Dermis microvascular lymphatic vessel endothelial cell (primary cell): ENCODE results near the gene SMIM43. TPM values are rescaled to one million over a fixed set of nuclear protein-coding genes. Genes with fewer than 3 reads are reported as not detected.
"Not testable (repeated sequence)": the region's sequence is repeated elsewhere in the genome, so short reads cannot be mapped to it uniquely, and the experiment has no call there.

Experiments used
- DNase-seq, 2 donors: peaks; one replicate each; pipeline versions ENCODE4 v3.0.0 to v3.0.0-alpha.2; 2010; ENCODE audit warnings: low read depth in 2 of 2
- total RNA-seq: library from RNA; depleted of rRNA; stranded (reverse); fragments of >200 nt; gene quantifications from 2 replicates; pipeline ENCODE4 v1.2.1, GENCODE V29; 2014

SMIM43 gene
- total RNA-seq, 1 donor from 2014 or later, result 0.13 TPM

GRCh38 chr4:121736735-121737351 lies 28.1 kb downstream of the SMIM43 start:
- peak; percentile 58 to 67 for DNase-seq

GRCh38 chr4:121734571-121734970 lies 30.4 kb downstream of the SMIM43 start:
- DNase-seq, result no peak

DNA sequence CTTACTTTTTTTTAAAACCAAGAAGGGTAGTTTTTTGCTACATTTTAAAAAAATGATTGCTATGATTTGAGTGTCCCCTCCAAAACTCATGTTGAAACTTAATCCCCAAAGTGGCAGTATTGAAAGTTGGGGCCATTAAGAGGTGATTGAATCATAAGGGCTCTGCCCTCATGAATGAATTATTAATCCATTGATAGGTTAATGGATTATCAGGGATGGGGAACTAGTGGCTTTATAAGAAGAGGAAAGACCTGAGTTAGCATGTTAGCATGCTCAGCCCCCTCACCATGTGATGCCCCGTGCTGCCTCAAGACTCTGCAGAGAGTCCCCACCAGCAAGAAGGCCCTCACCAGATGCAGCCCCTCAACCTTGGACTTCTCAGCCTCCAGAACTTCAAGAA lies 31.0 kb downstream of the SMIM43 start:
- DNase-seq, result no peak

- DNase-seq, result not testable (repeated sequence)
These were observed 35.2 kb downstream of the SMIM43 start for GRCh38 chr4:121729753-121730152.

DNA sequence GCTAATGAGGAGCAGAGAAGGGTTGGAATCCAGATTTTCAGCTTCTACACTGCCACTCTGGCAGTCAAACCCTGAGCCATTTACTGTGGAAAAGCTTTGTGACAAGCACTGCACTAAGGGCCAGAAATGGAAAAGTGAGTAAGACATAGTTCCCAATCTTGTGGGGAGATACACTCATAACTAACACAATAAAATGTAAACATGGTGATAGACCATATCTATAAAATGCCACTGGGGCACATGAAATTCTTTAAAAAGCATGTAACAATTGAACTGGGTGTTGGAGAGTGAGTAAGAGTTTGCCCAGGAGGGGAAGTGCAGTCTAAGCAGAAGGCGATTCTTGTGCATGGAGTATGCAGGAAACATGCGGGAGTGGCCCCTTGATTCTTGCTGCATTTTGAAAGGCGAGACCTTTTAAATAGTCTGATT lies 36.2 kb downstream of the SMIM43 start:
- DNase-seq, result peak in 1 of 2 donors; percentile 21

DNA sequence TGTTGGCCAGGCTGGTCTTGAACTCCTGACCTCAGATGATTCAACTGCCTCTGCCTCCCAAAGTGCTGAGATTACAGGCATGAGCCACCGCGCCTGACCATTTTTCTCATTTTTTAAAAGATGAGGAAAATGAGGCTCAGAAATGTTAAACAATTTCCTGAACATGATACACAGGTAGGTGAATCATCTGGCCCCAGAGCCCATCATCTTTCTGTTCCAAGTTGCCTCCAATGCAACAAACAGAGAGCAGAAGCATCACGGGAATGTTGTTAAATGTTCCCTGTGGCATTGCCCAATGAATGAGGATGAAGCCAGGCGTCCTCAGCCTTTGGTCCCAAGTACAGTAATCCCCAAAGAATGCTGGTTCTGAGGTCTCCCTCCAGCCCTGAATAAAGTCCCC lies 36.9 kb downstream of the SMIM43 start:
- DNase-seq, result peak in 1 of 2 donors; percentile 24

GRCh38 chr4:121726642-121727268 lies 38.2 kb downstream of the SMIM43 start:
- DNase-seq, result peak; percentile 70 to 79

DNA sequence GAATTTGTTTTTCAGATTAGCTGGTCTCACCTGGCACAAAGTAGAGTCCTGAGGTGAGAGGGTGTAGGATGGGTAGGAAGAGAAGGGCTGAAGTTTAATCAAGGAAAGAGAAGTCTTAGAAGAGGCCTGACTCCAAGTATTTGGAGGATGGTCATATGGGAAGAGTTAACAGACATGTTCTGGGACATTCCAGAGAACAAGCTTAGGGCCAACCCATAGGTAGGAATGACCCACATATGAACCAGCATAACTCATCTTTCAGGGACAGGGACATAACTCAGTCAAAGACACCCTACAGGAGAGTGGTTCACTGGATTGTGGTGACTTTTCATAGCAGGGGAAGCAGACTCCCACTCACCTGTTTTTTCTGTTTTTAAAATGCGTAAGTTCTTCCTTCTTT lies 40.3 kb downstream of the SMIM43 start:
- DNase-seq, result no peak

DNA sequence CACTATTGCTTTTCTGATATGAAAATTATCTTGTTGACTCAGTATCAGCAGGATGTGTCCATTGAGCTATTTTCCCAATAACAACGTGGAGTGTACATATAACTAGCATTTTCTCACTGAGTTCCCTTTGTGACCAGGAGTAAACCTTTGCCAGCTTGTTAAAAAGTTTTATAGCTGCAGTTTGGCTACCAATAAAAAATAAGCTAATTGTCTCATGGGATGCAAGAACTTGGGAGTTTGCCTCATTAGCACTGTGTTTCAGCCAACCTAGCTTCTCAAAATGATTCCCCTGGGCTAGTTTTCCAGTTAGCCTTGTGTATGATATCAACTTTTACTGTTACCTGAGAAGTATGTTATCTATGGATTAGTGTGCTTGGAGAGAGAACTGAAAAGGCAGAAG lies 43.3 kb downstream of the SMIM43 start:
- DNase-seq, result no peak

- no peak for DNase-seq
These were observed 44.9 kb downstream of the SMIM43 start for GRCh38 chr4:121720109-121720508.

DNA sequence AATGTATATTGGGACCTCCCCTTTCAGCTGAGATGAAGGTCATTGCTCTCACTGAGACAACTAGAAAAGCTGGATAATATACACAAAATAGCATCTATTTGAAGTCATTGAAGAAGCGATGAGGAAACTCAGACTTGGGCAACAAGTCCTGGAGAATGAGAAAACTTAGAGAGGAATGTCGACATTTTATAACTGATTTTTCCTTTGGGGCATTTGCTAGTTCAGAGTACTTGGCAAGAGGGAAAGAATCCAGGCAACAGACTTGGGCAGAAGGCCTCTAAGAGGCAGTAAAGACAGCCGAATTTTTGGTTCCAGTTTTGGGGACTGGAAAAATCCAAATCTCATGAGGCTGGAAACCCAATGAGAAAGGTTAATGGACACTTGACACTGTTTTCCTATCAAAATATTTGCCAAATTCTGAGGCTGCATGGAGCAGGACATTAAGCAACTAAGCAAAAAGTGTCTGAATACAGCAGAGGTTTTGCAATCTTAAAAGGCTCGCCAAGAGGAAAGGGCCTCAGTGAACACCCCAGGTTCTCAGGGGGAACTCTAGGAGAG lies 47.2 kb downstream of the SMIM43 start:
- DNase-seq, result no peak

- peak; percentile 87 to 99 for DNase-seq
These were observed 50.4 kb downstream of the SMIM43 start for GRCh38 chr4:121714548-121714947.

GRCh38 chr4:121712783-121713182 lies 52.2 kb downstream of the SMIM43 start:
- DNase-seq, result no peak

DNA sequence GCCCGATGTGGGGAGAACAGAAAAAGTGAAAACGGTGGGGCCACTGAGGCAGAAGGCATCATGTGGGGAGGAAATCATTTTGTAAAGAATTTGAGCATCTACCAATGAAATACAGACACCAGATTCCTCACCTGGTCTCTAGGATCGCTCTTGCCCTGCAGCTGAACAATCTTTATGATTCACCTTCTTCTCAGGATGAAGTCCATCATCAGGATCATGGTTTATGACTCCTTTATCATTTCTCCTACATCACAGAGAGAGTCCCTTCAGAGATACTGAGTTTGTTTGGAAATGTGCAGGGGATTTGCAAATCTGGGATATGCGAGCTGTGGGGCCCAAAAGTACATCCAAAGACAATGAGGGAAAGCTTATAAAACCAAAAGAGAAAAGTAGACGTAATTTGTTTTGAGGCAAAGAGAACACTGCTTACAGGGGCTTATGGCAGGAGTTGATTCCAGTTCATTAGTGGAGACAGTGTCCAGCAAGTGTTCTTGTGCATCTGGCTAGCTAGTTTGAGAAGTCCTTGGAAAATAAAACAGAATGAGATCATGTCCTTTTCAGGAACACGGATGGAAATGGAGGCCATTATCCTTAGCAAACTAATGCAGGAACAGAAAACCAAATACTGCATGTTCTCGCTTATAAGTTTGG lies 52.8 kb downstream of the SMIM43 start:
- no peak for DNase-seq

DNA sequence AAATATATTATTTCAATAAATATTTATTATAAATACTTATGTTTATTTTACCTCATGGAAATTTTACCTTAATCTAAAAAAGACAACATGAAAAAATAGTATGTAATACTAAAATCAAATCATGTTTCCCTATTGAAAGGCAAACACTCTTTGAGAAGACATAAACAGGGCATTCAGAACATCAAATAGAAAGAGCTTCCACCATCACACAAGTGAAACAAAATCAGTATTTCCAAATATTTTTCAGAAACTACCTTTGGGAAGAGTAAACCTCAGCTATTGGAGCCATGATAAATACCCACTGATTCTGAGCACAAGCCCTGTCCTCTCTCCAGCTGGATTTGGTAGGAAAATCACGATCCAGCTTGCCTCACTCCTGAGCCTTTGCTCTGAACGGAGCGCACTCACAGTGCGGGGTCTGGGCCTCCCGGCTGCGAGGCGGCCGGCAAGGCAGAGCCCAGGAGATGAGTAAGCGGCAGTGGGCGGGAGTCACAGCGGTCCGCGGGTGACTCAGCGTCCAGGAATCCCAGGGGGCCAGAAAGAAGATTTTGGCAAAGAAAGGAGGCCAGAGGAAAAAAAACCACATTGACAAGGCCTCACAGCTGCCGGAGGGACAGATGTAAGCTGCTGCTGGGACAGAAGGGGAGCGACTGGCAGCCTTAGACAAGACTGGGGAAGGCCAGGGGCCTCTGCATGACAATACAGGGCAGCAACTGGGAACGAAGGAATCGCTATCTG lies 53.5 kb downstream of the SMIM43 start:
- peak; percentile 65 to 91 for DNase-seq

DNA sequence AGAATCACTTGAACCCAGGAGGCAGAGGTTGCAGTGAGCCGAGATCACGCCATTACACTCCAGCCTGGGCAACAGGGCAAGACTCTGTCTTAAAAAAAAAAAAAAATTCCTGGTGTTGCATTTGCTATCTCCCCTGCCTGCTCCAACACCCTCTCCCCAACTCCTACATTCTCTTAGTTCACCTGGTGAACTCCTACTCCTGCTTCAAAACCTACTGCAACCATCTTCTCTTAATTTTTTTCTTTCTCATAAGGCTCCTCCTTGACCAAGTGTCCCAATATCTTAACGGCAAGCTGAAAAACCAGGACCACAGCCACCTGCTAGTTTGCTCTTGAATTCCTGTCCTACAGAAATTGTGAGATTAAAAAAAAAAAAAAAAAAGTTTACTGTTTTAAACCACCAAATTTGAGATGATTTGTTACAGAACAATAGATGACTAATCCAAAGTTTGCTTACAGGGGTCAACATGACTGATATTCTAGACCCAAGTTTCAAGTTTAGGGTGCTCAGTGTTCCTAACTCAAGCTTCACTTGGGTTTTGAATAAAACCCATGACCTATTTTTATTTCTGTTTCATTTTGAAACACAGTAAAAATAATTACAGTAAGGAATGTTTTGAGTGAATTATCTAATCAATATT lies 55.1 kb downstream of the SMIM43 start:
- no peak for DNase-seq

Other genes starting within 250 kb of the SMIM43 start
- gene ANXA5, start 68.2 kb downstream of the SMIM43 start, total RNA-seq, result 359 and 389 TPM in 2 replicates
- 26.4 and 30.7 TPM in 2 replicates for gene EXOSC9, start 36.2 kb upstream of the SMIM43 start, total RNA-seq
- 20.9 and 51.3 TPM in 2 replicates for gene CCNA2, start 58.7 kb upstream of the SMIM43 start, total RNA-seq
- gene BBS7, start 105.3 kb upstream of the SMIM43 start, total RNA-seq, result 7.8 and 11.7 TPM in 2 replicates
- gene TRPC3, start 186.9 kb upstream of the SMIM43 start, total RNA-seq, result under 0.01 TPM in 1 of 2 replicates, not detected in the other